ENCODE data around the gene TNNC2.
"Not testable (repeated sequence)": the region's sequence is repeated elsewhere in the genome, so short reads cannot be mapped to it uniquely, and the experiment has no call there.

The TNNC2 gene

DNA sequence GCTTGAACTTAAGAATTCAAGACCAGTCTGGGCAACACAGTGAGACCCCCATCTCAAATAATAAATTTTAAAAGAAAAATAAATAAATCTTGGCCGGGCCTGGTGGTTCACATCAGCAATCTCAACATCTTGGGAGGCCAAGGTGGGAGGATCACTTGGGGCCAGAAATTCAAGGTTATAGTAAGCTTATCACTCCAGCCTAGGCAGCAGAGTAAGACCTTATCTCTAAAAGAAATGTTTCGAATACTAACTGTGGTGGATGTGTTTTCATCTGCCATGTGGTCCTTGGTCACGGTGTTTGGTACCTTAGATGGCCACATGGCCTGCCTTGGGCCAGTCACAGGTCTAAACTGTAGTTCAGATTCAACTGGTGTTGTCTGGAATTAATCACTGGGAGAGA, 8.9 kb downstream of the TNNC2 start:
- no peak for FAIRE-seq

DNA sequence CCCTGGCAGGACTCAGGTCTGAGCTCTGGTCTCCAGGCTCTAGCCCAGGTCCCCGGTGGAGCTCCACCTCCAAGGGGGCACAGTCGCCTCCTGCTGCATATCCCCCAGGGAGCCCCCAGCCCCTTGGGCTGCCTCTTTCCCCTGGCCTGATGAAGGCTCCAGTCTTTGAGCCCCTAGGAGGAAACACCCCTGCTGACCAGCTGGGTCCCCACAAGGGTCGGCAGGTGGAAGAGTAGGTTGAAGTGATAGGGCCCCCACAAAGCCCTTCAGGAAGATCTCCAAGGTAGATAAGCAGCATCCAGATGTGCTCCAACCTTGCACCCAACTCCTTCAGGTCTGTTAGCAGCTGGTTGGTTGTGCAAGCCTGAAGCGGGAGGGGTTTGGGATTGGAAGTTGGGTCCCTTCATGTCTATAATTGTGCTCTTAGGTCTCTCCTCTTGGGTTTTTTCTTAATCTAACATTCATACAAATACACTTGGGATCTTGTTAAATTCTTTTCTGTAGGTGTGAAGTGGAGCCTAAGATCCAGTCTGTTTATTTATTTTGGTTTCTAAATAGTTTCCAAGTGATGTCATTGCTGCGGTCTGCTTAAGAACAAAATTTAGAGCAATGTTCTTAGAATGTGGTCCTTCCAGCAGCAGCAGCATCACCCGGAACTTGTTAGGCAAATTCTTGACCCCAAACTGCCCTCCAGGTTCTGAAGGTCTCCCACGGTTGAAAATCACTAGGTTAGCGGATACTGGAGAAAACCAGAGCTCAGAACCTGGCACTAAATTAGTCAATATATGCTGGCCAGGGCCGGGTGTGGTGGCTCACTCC, 9.5 kb downstream of the TNNC2 start:
- no peak for FAIRE-seq

DNA sequence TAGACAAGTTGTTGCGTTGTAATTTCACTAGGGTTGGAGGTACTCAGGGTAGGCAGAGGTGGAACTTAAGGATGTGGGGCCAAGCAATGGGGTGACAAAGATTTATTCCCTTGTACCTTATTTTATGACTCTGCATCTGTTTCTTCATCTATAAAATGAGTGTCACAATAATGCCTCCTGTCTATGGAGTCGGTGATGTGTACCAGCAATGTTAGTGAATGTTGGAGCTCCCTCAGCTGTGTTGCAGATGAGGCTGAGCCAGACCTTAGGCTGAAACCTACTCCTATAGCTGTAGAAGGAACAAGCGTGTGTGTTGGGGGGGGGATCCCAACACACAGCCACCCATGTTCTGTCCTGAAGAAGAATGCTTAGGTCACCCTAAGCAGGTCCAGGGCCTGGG, 10.2 kb downstream of the TNNC2 start:
- FAIRE-seq, result no peak

DNA sequence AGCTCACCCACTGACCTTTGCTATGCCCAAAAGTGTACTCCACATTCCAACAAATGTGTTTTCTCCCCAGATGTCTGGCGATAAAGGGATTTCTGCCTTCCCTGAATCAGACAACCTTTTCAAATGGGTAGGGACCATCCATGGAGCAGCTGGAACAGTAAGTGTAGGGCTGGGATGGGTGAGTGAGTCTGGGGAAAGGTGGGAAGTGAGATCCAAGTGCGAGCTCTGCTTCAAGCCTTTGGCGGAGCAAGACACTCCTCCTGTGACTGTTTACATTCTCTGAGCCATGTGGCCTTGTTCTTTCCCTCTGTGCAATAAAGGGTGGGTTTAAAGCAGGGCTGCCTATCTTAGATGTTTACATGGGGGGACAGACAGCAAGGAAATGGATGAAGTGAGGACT, 12.8 kb downstream of the TNNC2 start:
- no peak for FAIRE-seq

DNA sequence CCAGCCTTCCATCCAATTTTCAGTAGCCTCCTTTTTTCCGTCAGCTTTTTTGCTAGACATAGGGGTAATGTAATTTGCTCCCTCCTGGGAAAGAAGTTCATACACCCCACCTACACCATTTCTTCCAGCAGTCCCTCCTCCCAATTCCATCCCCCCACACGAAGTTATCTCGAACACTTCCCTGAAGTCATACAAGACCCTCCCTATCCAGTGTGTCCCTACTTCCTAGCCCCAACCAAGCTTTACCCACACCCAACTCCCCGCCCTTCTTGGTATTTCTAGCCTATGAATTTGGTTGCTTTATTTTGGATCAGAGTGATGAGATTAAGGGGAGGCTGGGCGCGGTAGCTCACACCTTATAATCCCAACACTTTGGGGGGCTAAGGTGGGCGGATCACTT, 13.6 kb downstream of the TNNC2 start:
- no peak for FAIRE-seq

DNA sequence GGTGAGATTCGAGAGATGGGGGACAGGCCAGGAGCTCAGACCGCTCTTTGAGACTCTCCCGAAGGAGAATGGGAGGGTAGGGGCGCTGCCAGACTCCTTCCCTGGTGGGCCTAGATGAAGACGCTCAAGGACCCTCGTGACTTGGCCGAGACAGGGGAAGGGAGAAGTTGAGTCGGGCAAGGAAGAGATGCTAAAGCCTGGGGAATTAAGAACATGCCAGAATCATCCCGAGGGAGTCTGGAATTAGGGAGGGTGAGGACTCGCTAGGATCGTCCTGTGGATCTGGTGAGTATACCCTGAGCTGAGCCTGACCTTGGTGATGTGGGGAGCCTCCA, 14.1 kb downstream of the TNNC2 start:
- FAIRE-seq, result no peak

DNA sequence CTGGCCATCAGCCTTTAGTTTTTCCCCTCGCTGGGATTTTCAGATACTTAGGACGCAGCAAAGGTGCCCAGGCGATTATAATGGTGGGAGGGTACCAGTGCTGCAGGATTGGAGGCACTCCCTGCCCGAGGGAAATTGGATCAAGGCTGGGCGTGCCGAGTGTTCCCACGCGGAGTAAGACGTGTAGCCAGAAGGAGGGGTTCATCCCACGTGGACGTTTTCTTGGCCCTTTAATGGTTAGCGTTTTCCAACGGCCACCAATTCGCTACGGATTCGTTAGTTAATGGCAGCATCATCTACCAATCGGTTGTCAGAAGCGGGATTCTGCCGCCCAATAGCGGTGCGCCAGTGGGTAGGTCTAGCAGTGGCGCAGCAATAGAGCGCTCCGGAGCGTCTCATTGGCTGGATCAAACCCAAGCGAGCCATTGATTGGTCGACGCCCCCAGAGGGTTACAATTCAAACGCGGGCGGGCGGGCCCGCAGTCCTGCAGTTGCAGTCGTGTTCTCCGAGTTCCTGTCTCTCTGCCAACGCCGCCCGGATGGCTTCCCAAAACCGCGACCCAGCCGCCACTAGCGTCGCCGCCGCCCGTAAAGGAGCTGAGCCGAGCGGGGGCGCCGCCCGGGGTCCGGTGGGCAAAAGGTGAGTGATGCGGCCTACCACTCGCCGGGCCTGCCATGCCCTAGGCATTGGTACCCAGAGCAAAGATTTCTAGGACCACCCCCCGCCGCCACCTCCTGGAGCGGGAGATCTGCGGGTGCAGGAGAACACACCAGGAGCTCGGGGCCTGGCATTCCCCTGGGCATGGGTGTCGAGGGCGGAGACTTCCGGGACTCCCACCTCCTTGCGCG, 14.7 kb downstream of the TNNC2 start, which contains the start of gene UBE2C:
Gene UBE2C, plus strand, starts transcription at position 488 of the 849 bp plus-strand sequence. Its CDS starts 52 bp downstream, at position 540.
- FAIRE-seq, result peak; percentile 95

DNA sequence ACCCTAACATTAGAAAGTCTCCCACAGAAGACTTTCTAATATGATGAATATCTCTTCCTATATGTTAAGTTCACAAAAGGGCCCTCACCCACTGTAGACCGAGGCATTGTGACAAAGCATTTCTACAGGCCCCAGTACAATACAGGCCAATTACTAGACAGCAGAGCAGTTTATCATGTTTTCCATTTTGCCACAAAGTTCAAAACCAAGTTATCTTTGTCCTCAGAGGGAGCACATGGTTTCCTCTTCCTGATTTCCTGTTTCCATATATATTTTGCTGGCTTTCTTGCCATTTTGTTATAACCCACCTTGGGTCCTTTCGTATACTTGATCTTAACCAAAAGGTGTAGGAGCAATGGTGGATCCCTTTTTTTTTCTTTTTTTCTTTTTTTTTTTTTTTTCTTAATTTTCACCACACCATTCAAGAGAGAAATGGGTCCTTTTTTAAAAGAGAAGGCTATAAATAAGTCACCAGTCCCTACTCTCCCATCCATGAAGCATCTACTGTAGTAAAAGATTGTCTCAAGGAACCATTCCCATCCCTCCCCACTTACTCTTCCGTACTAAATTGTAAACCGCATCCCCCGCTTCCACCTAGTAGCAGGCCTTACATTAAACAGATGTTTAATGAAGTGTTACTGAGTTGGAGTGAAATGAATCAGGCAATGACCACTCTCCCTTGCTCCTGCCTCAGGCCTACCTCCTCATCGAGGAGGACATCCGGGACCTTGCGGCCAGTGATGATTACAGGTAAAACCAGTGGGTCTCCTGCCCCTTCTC, 16.7 kb downstream of the TNNC2 start:
- no peak for FAIRE-seq

DNA sequence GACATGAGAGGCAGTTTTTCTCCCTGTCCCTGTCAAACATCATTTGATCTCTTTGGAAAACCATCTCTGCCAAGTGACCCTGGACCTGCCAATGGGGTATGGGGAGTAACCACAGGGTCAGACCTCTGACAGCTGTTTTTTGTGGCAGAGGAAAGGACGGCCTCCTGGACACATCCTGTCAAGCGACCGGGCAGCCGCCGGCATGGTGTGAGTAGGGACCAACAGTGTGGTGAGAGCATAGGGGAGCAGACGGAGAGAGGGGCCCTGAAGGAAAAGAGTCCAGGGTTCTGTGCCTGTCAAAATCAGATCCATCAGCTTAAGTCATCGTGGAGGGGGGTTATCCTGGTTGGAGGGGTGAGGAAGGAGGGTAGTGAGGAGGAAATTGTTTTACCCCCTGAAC, 25.3 kb downstream of the TNNC2 start:
- FAIRE-seq, result no peak

DNA sequence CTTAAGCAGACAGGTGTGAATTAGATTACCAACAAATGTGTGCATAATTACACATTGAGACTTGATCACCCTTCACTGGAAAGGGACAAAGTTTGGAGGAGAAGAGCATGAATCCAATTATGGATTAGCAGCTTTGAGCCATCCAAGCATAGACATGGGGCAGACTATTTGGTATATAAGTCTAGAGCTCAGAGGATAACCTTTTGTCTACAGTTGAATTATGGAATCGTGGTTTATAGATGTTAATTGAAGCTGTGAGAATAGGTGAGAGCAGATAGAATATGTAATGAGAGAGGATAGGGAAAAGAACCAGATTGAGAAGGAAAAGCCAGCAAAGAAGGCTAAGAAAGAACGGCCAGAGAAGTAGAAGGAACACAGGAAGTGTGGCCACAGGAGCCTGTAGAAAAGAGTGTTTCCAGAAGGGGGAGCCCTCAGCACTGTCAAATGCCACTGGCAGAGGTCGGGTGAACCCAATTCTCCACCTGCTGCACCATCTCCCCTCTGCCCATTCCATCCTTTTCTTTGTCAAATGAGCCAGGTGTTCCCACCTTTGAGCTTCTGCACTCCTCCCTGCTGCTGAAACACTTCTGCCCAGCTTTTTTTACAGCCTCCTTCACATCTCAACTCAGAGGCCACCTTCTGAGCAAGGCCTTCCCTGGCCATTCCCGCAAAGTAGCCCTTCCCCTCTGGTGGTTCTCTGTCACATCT, 28.0 kb downstream of the TNNC2 start:
- FAIRE-seq, result no peak

DNA sequence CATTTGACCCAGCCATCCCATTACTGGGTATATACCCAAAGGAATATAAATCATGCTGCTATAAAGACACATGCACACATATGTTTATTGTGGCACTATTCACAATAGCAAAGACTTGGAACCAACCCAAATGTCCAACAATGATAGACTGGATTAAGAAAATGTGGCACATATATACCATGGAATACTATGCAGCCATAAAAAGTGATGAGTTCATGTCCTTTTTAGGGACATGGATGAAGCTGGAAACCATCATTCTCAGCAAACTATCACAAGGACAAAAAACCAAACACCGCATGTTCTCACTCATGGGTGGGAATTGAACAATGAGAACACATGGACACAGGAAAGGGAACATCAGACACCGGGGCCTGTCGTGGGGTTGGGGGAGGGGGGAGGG, 29.2 kb downstream of the TNNC2 start:
- FAIRE-seq, result not testable (repeated sequence)

DNA sequence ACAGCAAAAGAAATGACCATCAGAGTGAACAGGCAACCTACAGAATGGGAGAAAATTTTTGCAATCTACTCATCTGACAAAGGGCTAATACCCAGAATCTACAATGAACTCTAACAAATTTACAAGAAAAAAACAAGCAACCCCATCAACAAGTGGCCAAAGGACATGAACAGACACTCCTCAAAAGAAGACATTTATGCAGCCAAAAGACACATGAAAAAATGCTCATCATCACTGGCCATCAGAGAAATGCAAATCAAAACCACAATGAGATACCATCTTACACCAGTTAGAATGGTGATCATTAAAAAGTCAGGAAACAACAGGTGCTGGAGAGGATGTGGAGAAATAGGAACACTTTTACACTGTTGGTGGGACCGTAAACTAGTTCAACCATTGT, 29.6 kb downstream of the TNNC2 start:
- FAIRE-seq, result not testable (repeated sequence)

DNA sequence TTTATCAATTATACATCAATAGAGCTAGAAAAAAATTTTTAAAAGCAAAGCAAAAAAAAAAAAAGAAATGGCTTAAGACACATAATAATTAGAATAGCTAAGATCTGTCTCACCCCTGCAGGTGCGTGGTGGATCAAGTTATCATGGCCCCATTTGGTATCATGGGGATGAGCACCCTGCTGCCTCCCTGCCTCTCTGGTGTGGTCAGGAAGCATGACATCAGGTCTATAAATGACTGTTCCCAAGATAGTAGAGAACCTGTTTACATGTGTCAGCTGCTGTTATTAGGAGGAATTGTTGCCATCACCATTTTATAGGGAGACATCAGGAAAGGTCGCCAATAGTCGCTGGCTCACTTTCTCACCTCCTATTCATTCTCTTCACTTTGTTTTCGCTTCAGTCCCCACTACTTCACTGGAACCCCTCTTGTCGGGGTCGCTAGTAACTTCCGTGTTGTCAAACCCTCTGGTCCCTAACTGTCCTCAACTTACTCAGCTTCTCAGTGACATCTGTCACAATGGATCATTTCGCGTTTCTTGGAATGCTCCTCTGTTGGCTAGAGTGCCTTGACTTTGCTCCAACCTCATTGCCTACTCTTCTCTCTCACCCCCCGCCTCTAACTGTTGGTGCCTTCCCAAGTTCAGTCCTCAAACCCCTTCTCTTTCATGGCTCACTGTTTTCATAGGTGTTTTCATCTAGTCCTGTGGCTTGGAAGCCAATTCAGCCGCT, 30.6 kb downstream of the TNNC2 start:
- FAIRE-seq, result no peak

DNA sequence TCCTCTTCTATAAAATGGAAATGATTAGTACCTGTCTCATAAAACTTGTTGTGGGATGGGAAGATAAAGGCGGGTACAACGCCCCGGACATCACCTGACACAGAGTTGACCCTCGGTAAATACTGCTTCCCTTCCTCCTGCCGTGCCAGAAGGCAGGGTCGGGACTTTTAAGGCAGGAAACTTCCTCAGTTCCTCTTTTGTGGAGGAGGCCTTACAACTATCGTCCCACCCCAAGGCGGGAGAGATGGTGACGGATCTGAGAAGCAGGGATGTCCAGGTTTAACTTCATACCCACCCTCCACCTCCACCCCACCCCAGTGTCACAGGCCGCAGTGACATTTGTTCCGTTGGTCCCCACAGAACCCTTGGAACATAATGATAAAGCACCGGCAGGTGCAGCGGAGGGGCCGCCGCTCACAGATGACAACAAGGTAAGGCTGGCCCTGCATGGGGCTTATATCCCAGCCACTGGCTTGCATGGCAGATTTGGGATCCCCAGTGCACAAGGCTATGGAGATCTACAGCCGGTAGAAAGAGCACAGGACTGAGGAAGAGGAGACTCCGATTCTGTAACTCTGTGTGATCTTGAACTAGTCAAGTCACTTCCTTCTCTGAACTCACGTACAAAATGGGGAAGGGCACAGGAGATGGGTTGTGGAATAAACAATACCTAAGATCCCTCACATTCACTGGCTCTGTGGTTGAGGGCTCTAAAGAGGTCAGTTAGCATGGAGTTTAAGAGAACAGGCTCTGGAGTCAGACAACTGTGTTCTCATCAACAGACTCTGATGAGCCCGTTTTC, 34.6 kb downstream of the TNNC2 start:
- no peak for FAIRE-seq

DNA sequence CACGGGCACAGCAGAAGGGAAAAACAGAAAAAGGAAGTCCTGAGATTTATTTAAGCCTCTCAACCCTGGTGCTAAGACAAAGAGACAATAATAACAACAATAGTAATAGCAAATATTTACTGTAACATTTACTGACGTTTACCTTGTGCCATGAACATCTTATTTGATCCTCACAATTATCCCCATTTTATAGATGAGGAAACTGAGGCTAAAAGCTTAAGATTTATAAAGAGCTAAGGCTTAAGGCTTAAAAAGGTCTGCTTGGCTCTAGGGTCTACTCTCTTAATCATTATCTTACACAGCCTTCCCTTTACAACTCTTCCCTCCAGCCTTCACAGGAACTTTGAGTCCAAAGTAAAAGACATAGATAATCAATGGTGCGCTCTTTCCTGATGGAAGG, 38.8 kb downstream of the TNNC2 start:
- no peak for FAIRE-seq

DNA sequence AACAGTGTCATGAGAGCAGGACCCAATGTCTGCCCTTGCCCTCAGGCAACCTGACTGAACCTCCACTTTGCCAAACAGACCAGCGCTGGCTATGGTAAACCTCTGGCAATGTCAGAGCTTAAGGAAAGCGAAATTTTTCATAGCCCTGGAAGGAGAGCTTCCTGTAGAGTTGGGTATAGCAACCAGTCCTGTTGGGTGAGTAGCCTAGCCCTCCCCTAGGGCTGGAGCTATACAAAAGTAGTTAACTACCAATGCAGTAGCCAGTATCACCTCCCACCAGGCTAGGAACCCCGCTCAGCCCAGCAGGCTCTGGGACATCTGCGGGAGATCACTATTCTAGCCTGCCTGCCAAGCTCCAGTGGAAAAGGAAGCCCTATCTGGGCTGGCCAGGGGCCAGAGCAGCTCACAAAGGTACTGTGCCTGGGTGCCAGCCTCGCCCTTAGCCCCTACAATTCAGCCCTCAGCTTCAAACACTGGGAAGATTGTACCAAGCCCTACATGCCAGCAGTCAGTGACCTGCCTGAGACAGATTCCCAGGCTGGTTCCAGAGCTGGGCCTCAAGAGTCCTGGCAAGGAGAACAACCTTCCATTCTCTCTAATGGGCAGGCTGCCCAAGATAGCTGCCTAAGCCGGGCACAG, 43.3 kb downstream of the TNNC2 start:
- no peak for FAIRE-seq

DNA sequence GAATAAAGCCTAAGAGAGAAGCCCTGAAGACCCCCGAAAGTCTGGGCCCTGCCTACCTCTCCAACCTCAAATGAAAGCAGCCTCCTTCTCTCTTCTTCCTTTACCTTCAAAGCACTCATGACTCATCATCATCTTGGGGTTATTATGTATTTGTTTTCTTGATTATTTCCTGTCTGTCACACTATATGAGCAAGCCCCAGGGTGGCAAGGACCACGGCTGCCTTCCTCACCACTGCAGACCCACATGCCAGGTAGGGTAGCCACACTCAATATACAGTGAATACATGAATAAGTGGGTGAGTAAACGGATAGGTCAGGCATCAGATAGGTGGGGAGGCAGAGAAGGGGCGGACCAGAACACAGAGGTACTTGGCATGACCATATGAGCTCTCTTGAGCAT, 44.2 kb downstream of the TNNC2 start:
- FAIRE-seq, result no peak

DNA sequence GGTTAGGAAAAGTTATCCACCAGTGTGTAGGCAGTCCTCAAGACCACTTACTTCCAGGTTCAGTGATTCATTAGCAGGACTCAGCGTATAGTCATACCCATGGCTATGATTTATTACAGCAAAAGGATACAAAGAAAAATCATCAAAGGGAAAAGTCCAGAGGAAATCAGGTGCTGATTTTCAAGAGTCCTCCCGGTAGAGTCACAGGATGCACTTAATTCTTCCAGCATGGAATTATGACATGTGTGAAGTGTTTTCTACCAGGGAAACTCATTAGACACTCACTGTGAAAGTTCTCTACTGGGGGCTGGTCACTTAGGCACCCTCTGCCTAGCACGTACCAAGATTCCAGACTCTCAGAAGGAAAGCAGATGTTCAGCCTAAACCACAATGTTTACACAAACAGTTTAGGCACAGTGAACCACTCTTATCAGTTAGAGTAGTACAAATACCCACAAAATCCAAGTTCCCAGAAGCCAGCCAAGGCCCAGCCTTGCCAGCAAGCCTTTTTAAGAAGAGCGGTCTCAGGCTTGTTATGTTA, 45.7 kb downstream of the TNNC2 start:
- FAIRE-seq, result no peak

DNA sequence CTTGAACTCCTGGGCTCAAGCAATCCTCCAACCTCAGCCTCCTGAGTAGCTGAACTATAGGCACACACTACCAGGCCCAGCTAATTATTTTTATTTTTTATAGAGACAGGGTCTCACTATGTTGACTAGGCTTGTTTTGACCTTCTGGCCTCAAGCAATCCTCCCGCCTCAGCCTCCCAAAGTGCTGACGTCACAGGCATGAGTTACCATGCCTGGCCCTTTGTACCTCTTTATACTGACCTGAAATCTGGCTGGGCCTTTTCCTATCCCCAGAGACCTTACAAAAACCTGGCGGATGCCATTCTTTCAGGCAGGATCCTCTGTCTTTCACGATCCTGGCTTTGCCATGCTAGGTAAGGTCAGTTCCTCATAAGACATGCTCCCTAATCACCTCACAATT, 47.0 kb downstream of the TNNC2 start:
- no peak for FAIRE-seq
